Measurements from ENCODE around the gene SLC1A2.

Gene SLC1A2

DNA sequence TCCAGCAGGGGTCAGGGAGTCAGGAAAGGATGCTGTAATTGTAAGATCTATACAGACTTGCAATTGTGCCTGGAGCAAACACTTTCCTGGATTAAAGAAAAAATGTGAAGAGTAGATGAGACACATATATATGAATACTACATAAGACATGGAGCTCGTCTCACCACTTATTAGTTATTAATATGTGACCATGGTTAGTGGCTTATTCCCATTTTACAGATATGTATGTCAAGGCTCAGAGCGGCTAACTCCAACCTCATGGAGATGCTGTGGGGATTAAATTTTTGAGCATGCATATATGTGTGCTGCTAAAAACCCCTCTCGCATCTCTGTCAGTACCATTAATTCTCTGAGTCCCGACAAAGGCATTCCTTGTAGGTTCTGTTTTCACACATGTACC is 125.7 kb downstream of the SLC1A2 start:
- no peak for DNase-seq

DNA sequence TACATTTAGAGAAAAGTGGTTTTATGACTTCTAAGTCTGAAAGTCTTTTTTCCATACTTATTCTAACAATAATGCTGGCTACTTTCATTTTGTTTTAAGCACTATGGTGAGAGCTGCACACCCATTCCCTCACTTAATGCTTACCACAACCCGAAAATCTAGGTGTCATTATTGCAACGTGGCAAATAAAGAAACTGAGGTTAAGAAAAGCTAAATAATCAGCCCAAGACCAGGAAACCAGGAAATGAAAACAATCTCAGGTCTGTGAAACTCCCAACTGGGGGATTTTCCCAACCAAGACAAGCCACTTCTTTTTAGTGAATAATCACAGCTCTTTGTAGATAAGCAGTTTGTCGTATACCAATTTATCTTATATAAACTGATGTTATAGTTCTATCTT is 126.3 kb downstream of the SLC1A2 start:
- DNase-seq: no peak

DNA sequence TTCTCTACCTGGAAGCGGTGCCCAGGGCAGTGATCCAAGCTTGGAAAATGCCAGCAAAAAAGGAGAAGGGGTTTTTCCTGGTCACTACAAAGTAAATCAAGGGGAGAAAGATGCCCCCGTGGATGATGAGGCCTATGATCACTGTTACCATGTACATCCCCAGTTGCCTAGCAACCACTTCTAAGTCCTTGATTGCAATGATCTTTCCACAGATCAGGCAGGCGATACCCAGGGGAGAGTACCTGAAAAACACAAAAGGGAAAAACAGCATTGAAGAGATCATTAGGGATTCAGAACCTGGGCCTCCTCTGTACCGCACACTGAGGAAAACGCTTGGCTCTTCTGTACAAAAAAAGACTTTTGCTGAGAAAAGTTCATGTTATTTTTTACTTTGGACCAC is 127.1 kb downstream of the SLC1A2 start:
- no peak for DNase-seq

- no peak for DNase-seq
These were observed 128.5 kb downstream of the SLC1A2 start for GRCh38 chr11:35290876-35291275.

DNA sequence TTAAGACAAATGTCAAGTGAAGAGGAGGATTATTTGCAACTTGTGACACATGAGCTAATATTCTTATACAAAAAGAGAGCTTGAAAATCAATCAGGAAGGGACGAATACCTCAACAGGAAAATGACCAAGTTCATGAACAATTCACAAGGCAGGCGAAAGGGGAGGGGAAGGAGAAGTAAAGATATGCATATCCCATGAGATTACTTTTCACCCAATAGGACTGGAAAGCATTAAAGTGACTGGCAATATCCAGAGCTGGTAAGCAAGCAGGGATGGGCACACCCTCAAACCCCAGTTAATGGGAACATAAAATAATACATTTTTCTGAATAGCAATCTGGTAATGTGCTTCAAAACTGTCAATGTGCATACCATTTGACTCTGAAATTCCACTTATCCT is 129.5 kb downstream of the SLC1A2 start:
- no peak for DNase-seq

DNA sequence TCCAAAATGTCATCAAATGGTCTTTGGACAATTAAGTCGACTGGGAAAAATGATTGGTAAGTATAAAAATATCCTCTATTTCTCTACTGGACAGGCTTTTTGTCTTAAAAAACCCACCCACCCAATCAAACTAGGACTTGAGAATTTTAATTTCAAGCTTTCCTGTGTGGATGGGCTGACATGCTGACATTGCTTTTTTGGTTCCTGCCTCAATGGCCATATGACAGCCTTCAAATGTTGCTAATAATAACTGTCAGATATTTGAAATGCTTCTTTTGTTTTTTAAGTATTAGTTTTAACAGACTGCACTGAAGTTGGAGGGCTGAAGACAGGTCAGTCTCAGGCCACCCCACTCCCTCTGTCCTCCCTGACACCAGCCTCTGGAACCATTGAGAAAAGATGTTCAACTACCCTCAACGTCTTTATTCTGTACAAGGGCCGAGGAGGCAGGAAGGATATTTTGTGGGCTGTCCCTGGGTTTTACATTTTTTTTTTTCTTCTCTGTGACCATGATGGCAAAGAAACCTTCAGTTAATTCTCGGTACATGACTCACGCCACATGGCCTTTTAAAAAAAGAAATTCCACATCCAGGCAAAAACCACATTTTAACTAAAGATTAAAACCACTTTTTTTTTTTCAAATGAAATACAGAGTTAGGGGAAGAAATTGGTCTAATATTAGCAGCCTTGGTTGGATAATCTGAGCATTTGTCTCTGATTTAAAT is 130.4 kb downstream of the SLC1A2 start:
- DNase-seq: no peak

- DNase-seq: no peak
These were observed 131.0 kb downstream of the SLC1A2 start for GRCh38 chr11:35288309-35288708.

GRCh38 chr11:35287344-35287890 is 131.9 kb downstream of the SLC1A2 start:
- DNase-seq: no peak

DNA sequence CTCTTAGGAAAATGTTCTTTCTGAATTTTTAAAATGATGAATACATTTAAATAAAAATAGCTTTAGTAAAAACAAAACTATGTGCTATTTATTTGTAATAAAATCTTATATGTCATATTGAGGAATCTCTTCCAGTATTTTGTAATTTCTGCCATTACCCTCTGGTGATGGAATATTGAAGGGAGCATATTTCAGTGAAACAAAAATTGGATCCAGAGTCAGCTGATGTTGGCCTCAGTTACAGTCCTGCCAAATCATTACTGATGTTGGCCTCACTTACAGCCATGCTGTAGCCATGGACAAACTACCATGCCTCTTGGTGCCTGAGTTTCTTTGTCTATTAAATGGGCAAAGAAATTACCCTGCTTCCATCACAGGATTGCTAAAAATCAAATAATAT is 133.2 kb downstream of the SLC1A2 start:
- no peak for DNase-seq

DNA sequence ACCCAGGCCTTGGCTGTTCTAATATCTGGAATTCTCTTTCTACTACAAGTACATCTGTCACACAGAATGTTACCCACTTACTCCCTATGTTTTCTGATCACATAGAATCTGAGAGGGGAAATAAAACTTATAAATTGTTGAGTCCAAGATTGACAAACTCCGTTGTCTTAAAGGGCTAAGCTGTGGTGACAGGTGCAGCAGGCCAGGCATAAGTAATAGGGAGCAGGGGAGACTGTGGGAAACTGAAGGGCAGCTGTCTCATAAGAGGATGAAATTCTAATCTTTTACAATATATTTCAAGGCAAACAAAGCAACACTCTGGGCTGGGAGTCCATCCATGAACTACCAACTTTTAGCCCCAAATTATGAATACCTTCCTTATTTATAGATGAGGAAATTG is 133.9 kb downstream of the SLC1A2 start:
- DNase-seq: no peak

GRCh38 chr11:35282221-35282882 is 137.0 kb downstream of the SLC1A2 start:
- no peak for DNase-seq

DNA sequence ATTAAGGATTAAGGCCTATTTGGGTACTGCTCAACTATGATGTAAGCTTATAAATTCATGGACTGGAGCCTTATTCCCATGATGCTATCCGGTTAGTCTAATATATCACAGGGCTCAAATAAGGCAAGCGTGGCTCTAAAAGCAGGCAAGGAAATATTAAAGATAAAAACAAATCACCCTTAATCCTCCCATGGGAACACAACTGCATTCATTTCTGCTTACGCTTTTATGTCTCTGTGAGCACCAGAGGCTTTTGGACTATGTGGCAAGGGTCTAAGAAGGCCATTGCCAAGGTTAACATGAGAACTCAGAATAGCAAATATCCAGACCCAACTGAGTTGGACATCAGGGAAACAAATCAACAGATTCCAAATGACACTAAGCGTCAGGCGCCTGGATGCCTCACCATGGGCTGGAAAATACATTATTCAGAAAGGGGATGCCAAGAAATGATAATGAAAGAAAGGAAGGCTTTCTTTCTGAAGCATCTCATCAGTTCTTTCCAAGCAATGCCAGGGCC is 138.1 kb downstream of the SLC1A2 start:
- no peak for DNase-seq

DNA sequence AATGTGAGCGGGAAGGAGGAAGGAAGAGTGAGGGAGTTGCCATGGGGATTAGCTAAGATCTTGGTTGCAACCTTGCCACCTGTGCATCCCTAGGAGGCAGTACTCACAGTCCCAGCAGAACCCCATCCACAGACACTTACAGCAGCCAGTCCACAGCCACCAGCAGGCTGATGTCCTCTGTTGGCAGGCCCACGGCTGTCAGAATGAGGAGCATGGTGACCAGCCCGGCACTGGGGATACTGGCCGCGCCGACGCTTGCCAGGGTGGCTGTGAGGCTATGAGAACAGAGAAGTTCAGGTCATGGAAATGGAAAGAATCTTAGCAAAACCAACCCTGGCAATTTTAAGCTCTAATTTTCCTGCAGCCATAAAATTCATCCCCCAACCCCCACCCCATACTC is 138.6 kb downstream of the SLC1A2 start:
- no peak for DNase-seq

GRCh38 chr11:35277827-35278226 is 141.5 kb downstream of the SLC1A2 start:
- DNase-seq: no peak

DNA sequence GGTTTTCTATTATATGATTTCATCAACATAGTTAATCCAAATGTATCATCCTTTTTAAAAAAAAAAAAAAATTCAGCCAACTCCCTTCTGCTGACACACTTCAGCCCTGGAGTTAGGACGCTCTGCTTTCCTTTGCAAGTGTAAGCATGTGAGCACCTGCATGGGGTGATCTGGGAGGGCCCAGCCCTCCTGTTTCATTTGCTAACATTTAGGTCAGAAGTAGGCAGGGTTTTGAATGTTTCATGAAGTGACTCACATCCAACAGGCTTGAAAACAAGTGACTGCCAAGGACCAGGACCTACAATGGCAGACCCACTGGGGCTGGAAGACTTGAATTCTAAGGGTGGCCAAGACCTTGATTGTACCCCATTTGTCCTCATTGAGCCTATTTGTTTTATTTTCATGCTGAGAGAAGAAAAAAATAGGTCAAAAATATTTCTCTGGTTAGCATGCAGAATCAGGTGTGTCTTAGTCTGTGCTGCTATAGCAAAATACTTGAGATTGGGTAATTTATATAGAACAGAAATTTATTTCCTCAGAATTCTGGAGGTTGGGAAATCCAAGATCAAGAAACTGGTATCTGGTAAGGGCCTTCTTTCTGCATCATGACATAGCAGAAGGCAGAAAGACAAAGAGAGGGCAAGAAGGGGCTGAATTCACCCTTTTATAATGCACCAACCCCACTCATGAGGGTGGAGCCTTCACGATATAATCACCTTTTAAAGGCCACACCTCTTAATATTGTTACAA is 142.8 kb downstream of the SLC1A2 start:
- no peak for DNase-seq

- no peak for DNase-seq
These were observed 143.6 kb downstream of the SLC1A2 start for GRCh38 chr11:35275786-35276170.

GRCh38 chr11:35274909-35275785 is 144.2 kb downstream of the SLC1A2 start:
- DNase-seq: no peak

DNA sequence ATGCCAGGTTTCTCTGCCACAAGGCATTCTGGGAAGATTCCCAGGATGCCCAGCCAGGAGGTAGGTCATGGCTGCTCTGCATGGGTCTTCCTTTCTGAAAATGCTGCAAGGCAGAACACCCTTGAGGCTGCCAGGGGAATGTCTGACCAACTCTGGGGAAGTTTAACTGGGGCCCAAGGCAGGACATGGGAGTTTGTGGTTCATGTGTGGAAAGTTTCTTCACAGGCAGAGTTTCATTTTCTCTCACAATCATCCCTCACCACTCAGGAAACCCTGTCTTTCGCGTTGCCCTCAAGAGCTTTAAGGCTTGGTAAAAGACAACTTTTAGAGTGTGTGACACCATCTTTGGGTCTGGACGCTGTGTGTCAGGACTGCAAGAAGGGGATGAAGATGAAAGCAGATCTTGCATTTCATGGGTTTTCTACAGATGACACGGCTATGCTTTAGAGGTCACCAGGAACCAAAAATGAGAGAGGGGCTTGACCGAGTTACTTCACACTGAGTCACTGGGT is 146.9 kb downstream of the SLC1A2 start:
- peak; percentile 70 for DNase-seq

GRCh38 chr11:35271031-35271430 is 148.3 kb downstream of the SLC1A2 start:
- DNase-seq: no peak

DNA sequence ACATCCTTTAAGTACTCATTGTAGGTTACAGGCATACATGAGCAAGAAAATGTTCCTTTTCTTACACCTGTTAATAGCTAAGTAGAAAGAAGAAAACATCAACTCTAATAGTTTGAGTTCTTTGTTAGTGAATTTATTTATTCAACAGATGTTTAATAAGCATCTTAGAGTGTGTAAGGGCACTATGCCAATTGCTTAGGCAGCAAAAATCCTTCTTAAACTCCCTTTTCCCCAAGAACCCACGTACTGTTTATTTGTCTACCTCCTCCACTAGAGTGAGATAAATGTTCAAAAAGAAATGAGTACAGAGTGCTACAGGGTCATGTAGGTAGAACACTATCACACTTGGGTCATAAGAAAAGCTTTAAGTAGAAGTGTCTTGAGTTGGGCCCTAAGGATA is 149.0 kb downstream of the SLC1A2 start:
- DNase-seq: no peak

- DNase-seq: no peak
These were observed 151.9 kb downstream of the SLC1A2 start for GRCh38 chr11:35267504-35267903.

DNA sequence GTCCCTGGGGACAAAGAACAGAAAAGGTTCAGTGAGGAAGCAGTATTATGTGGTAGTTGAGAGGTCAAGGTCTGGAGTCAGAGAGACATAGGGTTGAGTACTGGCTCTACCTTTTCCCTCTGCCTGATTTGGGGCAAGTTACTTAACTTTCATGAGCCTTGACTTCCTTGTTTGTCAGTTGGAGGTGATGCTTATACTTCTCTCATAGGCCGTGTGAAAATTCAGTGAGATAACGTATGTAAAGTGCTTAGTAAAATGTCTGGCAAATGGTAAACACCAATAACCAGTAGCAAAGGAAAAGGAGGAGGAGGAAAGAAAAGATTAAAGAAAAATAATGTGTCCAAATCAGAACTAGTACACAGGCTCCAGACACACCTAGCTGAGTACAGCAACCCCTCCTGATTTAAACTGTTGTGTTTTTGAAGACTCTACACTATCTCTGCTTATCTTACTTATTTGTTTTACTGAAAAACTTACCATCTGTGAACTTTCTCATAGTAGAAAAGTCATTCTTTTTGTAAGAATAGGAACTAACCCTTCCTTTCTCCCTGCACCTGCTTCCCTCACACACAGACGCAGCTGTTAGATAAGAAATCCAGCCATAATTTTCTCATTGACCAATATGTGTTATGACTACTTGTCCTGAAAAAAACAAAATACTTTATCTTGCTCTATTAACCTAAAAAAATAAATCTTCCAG is 153.5 kb downstream of the SLC1A2 start:
- DNase-seq: no peak
